GM18517 (cell line): ENCODE measurements around the gene MEI1.
"Not testable (repeated sequence)": the region's sequence is repeated elsewhere in the genome, so short reads cannot be mapped to it uniquely, and the experiment has no call there.

Source experiments
- ATAC-seq: cut with Tn5 transposase; IDR thresholded peaks from one replicate; pipeline ENCODE4 v1.9.1; 2021; ENCODE audit warnings: mild to moderate bottlenecking, moderate library complexity; ENCODE audit not compliant: unreplicated experiment

The MEI1 gene

DNA sequence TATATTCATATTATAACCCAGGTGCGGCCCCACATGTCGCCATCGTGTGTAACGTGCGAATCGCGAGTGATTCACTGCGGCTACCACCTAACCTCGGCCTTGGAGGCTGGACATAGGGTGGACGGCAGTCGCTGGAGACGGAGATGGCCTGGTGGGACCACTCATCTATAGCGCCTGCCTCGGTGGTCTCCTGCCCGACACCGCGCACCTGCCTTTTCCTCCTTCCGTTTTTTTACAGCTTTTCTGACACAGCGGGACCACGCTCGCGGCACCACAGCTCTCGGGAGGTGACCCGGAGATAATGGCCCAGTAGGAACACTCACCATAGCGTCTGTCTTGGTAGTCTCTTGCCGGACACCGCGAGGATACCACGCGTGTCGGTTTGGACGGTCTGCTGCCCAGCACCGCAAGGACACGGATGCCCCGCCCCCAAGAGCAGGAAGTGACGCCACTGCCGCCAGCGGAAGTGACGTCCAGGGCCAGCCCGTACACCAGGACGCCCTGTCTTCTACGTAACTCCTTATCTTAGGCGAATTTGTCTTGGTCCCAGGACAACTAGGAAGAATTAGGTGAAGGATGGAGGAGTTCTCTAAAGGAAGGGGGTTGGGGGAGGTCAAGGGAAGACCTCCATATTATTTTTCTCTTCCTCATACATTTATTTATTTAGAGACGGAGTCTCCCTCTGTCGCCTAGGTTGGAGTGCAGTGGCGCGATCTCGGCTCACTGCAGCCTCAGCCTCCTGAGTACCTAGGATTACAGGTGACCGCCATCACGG lies 17.1 kb upstream of the MEI1 start:
- ATAC-seq, result no peak

DNA sequence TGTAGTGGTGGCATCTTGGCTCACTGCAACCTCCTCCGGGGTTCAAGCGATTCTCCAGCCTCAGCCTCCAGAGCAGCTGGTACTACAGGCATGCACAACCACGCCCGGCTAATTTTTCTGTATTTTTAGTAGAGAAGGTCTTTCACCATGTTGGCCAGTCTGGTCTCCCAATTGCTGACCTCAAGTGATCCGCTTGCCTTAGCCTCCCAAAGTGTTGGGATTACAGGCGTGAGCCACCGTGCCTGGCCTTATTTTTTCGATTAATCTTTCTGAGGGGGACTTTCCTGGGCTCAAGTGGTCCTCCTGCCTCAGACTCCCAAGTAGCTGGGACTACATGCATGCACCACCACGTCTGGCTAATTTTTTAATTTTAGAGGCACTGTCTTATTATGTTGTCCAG lies 16.3 kb upstream of the MEI1 start:
- no peak for ATAC-seq

DNA sequence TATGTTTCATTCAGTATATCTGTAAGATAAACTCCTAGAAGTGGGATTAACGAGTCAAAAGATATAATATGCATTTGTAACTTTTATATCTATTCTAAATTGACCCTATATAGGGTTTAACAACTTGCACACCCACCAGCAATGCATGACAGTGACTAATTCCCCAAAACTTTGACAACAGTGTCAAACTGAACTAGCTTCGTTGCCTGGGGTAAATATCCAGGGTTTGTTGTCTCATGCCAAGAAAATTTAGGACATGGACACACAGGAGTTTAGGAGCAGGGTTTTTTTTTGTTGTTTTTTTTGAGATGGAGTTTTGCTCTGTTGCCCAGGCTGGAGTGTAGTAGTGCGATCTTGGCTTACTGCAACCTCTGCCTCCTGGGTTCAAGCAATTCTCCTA lies 15.7 kb upstream of the MEI1 start:
- no peak for ATAC-seq

DNA sequence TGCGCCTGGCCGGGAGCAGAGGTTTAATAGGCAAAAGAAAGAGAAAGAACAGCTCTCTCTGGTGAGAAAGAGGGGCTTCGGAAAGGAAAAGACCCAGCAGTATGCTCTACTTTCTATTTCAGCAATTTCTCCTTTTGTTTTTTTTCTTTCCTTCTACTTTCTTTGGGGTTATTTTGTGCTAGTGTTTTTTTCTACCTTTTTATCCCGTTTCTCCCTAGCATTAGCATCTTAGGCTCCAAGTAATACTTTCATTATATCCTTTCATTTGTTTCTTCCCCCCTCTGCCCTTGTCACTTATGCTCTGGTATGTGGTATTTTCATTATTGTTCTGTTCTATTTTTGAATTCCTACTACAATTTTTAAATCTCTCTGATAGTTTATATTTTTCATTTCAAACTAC lies 15.1 kb upstream of the MEI1 start:
- ATAC-seq, result no peak

DNA sequence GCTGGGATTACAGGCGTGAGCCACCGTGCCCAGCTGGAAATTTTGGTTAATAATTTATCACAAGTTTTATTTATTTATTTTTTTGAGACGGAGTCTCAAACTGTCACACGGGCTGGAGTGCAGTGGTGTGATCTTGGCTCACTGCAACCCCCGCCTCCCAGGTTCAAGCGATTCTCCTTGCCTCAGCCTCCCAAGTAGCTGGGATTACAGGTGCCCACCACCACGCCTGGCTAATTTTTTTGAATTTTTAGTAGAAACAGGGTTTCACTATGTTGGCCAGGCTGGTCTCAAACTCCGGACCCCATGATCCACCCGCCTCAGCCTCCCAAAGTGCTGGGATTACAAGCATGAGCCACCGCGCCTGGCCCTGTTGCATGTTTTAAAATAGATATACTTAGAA lies 12.4 kb upstream of the MEI1 start:
- not testable (repeated sequence) for ATAC-seq

DNA sequence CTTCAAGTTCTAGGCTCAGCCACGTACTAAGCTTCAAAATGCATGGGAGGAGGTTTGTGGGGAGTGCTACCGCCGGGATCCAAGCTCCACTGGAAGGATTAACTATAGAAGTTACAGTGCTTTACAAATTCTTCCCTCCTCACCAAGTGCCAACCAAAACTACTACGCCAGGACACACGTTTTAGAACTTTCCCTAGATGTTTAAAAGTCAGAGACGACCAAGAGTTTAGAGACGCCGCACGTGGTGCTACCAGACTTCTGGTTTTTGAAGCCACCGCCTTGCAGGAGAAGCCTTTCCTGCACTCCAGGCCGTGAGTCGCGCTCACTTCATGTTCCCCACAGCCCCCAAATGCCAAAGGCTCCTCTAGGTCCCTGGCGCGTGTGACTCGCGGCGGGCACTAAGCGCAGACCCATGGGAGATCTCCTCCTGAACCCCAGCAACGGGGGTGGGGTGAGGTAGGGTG lies 11.4 kb upstream of the MEI1 start:
- no peak for ATAC-seq

DNA sequence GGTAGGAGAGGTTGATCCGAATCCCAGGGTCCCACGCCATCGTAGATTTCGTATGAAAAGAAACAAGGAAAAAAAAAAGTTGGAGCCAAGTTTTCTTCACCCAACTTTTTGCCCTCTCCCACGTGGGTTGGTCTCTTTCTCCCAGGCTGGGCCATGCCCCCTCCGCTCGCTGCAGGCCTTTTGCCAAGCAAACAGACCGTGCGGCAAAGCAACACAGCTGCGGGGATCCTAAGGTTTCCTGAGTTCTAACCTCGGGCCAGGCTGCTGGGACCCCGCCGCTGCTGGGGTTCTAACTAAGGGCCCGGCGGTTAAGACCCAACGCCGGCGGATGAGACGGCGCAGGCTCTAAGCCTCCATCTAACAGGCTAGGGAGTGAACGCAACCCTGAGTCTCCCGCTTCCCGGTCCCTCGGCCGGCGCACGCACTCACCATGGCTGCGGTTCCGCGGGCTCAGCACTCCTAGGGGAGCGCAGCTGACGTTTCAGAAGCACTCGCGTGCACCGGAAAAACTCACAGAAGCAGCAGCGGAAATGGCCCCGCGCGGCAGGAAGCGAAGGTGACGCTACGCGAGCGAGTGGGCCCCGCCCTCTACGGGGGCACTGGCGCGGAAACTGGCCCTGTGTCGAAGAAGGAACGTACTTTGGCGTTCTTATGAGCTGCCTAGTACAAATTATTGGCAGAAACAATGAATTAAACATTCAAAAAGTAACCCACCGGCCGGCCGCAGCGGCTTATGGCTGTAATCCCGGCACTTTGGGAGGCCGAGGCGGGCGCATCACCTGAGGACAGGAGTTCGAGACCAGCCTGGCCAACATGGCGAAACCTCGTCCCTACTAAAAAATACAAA lies 10.7 kb upstream of the MEI1 start, which contains the start of gene SNU13:
Gene SNU13 (minus strand): TSS at position 503 of the 847 bp plus-strand sequence. CDS start 71 bp downstream, at position 432.
- peak; percentile 81 for ATAC-seq

DNA sequence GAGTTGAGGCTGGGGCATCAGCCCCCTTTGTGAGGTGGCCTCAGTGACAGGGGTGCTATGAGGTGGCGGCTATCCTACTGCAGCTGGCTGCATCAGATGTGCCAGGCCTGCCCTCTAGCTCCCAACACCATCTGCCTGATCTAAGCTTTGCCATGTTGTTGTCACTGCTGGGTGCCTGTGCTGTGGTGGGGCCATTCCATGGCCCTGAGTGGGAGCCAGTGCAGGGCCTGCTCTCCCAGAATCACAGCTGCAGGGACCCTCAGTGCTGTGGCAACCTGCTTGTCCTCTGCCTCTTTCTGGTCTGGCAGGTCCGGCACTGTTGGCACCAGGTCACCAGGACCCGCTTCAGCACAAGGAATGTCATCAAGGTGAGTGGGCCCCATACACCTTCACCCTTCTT lies 8.8 kb upstream of the MEI1 start:
- no peak for ATAC-seq

DNA sequence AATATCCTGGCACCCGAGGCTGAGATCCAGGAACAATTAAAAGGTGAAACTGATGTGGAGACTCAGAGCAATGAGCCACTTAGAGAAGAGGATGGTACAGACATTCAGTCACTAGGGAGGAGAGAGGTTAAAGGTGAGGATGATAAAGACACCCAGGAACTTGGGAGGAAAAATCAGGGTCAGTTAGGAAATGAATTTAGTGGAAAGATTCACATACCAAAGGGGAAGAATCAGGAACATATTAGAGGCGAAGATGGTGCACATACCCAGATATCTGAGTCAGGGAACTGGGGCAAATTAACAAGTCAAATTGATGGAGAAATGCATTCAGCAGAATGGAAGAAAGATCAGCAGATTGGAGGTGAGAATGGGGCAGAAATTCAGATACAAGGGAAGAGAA lies 4.1 kb upstream of the MEI1 start:
- ATAC-seq, result no peak

DNA sequence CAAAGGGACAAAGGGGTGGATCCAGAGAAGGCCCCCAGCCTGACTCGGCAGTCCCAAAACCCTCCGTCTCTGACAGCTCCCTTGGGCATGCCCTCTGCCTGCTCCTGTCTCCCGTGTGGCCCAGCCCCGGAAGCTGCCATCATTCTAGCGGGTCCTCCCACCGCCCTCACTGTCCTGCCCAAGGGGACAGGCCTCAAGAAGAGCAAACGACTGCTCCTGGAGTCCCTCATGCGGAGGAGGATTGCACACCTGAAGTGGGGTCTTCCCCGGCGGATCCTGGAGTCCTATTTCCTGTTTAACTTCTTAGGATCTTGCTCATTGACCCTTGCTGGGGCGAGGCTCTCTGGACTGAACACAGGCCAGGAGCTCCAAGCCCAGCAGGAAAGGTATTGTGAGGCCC lies 2.6 kb upstream of the MEI1 start:
- no peak for ATAC-seq

DNA sequence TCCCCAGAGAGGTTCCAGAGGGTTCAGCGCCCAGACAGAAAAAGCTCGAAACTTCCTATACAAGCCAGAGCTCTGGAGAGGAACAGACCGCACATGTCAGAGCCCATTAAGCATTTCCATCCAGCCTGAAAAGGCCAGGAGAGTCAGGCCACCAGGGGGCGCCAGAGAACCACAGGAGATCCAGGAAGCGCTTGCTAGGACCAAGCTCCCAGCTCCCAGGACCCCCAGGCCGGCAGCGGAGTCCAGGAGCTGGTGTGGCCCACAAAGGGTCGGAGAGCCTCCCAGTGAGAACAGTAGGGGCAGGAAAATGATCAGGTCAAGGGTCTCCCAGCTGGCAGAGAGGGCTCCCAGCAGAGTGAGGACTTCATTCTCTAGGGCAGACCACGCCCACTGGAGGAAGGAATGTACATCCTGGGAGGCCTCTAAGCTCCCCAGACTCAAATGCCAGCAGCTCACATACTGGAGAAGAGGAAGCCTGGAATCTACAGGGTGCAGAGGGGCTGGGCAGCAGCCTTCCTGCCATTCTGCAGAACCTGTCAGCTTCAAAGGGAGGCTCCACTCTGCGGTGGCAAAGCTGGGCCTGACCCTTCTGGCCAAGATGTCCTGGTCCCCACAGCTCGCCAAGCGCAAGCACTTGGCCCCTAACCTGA lies 2.1 kb upstream of the MEI1 start:
- ATAC-seq, result no peak

DNA sequence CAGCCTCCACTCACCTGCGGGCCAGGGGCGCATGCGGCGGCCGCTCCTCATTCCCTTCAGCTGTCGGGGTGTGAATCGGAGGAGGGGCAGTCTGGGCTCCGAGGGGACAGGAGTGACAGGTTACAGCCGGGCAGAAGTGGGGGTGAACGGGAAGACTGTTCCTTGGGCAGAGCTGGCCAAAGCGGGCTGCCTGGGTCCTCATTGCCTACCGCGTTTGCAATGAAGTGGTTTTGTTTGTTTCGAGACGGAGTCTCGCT lies 733 bp downstream of the MEI1 start:
- no peak for ATAC-seq

DNA sequence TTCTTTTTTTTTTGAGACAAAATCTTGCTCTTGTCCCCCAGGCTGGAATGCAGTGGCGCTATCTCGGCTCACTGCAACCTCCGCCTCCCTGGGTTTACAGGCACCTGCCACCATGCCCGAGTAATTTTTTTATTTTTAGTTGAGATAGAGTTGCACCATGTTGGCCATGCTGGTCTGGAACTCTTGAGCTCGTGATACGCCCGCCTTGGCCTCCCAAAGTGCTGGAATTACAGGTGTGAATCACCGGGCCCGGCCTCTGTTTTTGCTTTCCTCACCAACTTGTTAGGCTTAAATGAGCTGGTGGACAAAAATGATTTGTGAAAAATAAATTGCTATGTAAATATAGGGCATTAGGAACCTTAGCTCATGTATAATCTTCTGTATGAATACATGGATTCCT lies 3.5 kb downstream of the MEI1 start:
- ATAC-seq, result no peak

DNA sequence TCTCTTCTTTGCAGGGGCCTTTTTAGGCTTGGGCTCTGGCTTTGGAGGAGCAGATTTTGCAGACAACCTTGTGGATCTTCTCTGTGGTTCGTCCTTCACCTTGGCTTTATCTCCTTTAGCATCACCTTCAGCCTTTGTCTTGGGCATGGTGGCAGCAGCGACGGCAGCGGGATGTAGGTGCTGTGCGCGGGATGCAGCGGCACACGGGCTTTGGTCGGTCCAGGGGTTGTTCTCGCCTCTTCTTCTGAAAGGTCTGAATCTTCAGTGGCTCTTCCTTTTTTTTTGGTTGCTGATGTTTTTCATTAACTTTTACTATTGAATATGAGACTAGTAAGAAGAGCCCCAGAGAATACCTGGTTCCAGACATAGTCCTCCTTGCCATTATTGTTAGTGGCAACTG lies 10.0 kb downstream of the MEI1 start:
- ATAC-seq, result no peak

DNA sequence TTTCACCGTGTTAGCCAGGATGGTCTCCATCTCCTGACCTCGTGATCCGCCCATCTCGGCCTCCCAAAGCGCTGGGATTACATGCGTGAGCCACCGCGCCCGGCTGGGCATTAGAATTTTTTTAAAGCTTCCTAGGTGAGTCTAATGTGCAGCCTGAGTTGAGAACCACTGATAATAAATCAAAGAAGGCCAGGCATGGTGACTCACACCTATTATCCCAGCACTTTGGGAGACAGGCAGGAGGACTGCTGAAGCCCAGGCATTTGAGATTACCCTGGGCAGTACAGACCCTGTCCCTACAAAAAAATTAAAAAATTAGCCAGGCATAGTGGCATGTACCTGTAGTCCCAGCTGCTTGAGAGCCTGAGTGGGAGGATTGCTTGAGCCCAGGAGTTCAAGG lies 13.7 kb downstream of the MEI1 start:
- ATAC-seq, result no peak

DNA sequence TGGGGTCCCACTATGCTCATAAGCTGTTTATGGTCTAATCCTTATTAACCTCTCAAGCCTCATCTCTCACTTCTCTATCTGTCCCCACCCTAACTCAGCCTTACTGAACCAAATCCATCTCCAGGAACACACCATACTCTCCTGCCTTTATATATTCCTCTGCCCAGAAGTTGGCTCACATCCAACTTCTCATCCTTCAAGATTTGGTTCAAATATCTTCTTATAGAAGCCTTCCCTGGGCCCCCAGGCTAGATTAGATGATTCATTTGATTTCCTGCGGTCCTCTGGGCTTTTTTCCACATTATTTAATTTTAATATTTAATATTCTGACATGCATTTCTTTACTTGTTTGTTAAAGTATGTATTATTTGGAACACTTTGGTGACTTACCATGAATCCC lies 23.2 kb downstream of the MEI1 start:
- no peak for ATAC-seq

DNA sequence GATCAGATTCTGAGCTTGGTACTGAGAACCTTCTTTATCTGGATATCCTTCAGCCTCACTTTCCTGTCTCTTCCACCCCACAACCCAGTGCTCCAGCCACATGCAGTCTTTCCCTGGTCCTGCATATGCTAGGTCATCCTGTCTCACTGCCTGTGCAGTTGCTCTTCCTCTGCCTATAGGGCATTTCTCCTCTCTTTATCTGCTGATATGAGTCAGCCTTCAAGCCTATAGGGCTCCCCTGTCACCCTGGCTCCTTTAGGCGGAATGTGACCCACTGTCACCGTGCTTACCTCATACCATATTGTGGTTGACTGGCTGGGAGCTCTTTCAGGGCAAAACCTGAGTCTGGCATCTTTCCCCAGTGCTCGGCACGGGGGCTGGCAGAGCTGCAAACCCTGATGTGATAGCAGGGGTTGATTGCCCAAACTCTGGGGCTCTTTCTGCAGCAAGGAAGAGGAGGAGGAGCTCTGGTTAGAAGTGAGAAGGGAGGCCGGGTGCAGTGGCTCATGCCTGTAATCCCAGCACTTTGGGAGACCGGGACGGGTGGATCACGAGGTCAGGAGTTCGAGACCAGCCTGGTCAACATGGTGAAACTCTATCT lies 26.3 kb downstream of the MEI1 start:
- ATAC-seq, result no peak

DNA sequence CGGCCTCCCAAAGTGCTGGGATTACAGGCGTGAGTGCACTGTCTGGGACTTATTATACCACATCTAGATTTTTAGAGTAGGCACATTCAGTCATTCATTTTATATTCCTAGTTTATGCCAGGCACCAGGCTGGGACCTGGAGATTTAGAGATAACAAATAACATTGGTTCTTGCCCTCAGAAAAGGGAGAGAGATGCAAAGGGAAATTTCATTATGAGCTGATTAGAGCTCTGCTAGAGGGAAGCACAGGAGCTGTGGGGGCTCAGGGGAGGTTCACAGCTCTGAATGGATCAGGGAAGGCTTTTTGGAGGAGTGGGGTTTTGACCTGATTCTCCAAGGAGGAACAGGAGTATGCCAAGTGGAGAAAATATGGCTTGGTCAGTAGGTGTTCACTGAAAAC lies 32.3 kb downstream of the MEI1 start:
- ATAC-seq, result no peak

DNA sequence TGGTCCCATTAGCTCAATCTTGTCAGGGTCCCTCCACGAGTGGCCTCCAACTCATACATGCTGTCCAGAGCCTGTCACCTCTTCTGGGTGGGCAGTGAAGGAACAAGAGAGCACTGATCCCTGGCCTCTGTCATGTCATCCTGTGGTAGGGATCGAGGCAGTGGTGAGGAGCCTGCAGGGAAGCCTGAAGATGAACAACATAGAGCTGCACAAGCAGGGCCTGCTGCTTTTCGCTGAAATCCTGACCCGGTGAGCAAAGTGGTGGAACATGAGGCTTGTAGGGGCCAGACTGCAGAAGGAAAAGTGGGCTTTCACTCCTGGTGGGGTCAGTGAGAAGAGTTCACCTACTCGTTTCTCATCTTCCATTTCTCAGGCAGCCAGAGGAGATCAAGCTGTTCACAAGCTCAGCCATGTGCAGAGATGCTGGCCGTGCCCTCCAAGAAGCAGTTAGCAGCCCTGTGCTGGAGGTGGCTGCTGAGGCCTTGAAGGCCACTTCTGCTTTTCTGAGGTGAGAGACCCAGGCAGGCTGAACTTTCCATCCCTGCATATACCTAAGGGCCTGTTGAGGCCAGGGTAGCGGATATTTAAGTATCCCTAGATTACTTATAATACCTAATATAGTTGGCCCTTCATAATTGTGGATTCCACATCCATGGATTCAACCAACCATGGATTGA lies 32.9 kb downstream of the MEI1 start:
- ATAC-seq, result no peak

DNA sequence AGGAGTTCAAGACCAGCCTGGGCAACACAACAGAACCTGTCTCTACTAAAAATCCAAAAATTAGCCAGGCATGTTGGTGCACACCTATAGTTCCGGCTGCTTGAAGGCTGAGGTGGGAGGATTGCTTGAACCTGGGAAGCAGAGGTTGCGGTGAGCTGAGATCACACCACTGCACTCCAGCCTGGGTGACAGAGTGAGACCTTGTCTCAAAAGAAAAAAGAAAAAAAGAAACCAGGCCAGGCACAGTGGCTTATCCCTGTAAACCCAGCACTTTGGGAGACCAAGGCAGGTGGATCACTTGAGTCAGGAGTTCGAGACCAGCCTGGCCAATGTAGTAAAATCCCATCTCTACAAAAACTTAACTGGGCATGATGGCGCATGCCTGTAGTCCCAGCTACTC lies 33.9 kb downstream of the MEI1 start:
- not testable (repeated sequence) for ATAC-seq

DNA sequence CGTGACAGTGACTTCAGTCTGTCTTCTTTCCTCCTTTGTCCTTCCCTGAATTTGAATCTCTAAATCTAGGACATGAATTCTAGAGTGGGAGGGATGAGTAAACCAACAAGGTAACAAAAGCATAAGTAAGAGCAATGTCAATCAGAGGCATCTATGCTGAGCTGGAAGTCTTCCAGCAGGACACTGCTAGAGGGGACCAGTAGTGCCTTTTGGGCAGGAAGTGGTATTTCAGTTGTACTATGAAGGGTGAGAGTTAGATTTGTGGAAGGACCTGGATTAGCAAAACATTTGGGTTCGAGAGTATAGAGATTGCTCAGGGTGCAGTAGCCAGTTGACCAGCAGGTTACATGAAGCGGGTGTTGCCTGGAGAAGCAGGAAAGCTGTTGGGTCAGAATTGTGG lies 40.3 kb downstream of the MEI1 start:
- no peak for ATAC-seq
